HG02571 (cell line): Measurements from ENCODE around the gene ATP5F1D.

Experiments used
- ATAC-seq: cut with Tn5 transposase; IDR thresholded peaks from one replicate; pipeline ENCODE4 v1.9.1; 2021; ENCODE audit warnings: mild to moderate bottlenecking, moderate library complexity; ENCODE audit not compliant: unreplicated experiment

The ATP5F1D gene

GRCh38 chr19:1290196-1290702 lies 48.7 kb downstream of the ATP5F1D start:
- ATAC-seq, result no peak

GRCh38 chr19:1290703-1291651 lies 49.4 kb downstream of the ATP5F1D start:
- no peak for ATAC-seq

- no peak for ATAC-seq
Observed at GRCh38 chr19:1291761-1292418, 50.3 kb downstream of the ATP5F1D start.

GRCh38 chr19:1292419-1293151 lies 51.0 kb downstream of the ATP5F1D start:
- ATAC-seq, result no peak

- ATAC-seq, result no peak
Observed at GRCh38 chr19:1293782-1294604, 52.4 kb downstream of the ATP5F1D start.
